NCI-H2227 (cell line): ENCODE results near the gene TSPAN11.
"Not testable (repeated sequence)": the region's sequence is repeated elsewhere in the genome, so short reads cannot be mapped to it uniquely, and the experiment has no call there.

Experiments
- DNase-seq: peaks from one replicate; lab custom pipeline; 2025; ENCODE audit not compliant: unreplicated experiment; lab: John Stamatoyannopoulos, UW

TSPAN11 gene

GRCh38 chr12:31000751-31001150, 74.2 kb downstream of the TSPAN11 start:
- DNase-seq = no peak

- no peak for DNase-seq
Observed at GRCh38 chr12:31001581-31002360, 75.2 kb downstream of the TSPAN11 start.

- DNase-seq = no peak
Observed at GRCh38 chr12:31002361-31002725, 75.8 kb downstream of the TSPAN11 start.

- DNase-seq = no peak
Observed at GRCh38 chr12:31002999-31003398, 76.5 kb downstream of the TSPAN11 start.

- DNase-seq = no peak
Observed at GRCh38 chr12:31003861-31004640, 77.5 kb downstream of the TSPAN11 start.

GRCh38 chr12:31004666-31005065, 78.1 kb downstream of the TSPAN11 start:
- no peak for DNase-seq

GRCh38 chr12:31005256-31005943, 78.9 kb downstream of the TSPAN11 start:
- DNase-seq = no peak

- DNase-seq = no peak
Observed at GRCh38 chr12:31005944-31006361, 79.4 kb downstream of the TSPAN11 start.

GRCh38 chr12:31006416-31007152, 80.0 kb downstream of the TSPAN11 start:
- DNase-seq = no peak

- DNase-seq = no peak
Observed at GRCh38 chr12:31007153-31007495, 80.6 kb downstream of the TSPAN11 start.

GRCh38 chr12:31007636-31008175, 81.2 kb downstream of the TSPAN11 start:
- no peak for DNase-seq

GRCh38 chr12:31008241-31008761, 81.8 kb downstream of the TSPAN11 start:
- DNase-seq = no peak

- no peak for DNase-seq
Observed at GRCh38 chr12:31008961-31009840, 82.7 kb downstream of the TSPAN11 start.

GRCh38 chr12:31009976-31010375, 83.4 kb downstream of the TSPAN11 start:
- no peak for DNase-seq

- DNase-seq = no peak
Observed at GRCh38 chr12:31011336-31011735, 84.8 kb downstream of the TSPAN11 start.

- DNase-seq = no peak
Observed at GRCh38 chr12:31011746-31012566, 85.4 kb downstream of the TSPAN11 start.

- not testable (repeated sequence) for DNase-seq
Observed at GRCh38 chr12:31012567-31012891, 86.0 kb downstream of the TSPAN11 start.

- no peak for DNase-seq
Observed at GRCh38 chr12:31015215-31015614, 88.7 kb downstream of the TSPAN11 start.

- no peak for DNase-seq
Observed at GRCh38 chr12:31016057-31016456, 89.5 kb downstream of the TSPAN11 start.
